Gastroesophageal sphincter (tissue), 3 donors: Measurements from ENCODE around the gene TMX3.

Source experiments
- EP300 ChIP-seq: sonication (generic); formaldehyde crosslinking; IDR thresholded peaks from one replicate; pipeline ENCODE4 v1.6.1; 2017; ENCODE audit warnings: antibody characterized with exemption, mild to moderate bottlenecking
- POLR2A ChIP-seq, 2 donors: fragments of 450-650 bp; IDR thresholded peaks; one replicate each; pipeline ENCODE4 v1.6.1; 2017; ENCODE audit warnings: antibody characterized with exemption in 2 of 2, mild to moderate bottlenecking in 2 of 2, moderate library complexity in 1 of 2
- POLR2AphosphoS5 ChIP-seq: sonication (generic); formaldehyde crosslinking; IDR thresholded peaks from one replicate; pipeline ENCODE4 v1.6.1; 2017; ENCODE audit warnings: antibody characterized with exemption
- TF ChIP-seq, protein P1 (sequence below), 4 experiments: fragments of 200-600 bp in 2 of 4; fragments of 450-650 bp in 2 of 4; sonication (generic) in 1 of 4; IDR thresholded peaks; one replicate each; pipeline ENCODE4 v1.5.1; 2017 to 2019; ENCODE audit warnings: antibody characterized with exemption in 4 of 4, mild to moderate bottlenecking in 2 of 4, moderate library complexity in 2 of 4

DNA sequence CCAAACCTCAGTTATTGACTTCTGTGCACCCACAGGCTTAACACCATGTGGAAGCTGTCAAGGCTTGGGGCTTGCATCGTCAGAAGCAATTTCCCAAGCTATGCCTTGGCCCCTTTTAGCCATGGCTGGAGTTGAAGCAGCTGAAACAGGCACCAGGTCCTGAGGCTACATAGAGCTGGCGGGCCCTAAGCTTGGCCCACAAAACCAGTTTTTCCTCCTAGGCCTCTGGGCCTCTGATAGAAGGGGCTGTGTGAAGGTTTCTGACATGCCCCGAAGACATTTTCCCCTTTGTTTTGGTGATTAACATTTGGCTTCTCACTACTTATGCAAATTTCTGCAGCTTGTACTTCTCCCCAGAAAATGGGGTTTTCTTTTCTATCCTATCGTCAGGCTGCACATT lies 9.1 kb upstream of the TMX3 start:
- TF ChIP-seq, protein P1, sequence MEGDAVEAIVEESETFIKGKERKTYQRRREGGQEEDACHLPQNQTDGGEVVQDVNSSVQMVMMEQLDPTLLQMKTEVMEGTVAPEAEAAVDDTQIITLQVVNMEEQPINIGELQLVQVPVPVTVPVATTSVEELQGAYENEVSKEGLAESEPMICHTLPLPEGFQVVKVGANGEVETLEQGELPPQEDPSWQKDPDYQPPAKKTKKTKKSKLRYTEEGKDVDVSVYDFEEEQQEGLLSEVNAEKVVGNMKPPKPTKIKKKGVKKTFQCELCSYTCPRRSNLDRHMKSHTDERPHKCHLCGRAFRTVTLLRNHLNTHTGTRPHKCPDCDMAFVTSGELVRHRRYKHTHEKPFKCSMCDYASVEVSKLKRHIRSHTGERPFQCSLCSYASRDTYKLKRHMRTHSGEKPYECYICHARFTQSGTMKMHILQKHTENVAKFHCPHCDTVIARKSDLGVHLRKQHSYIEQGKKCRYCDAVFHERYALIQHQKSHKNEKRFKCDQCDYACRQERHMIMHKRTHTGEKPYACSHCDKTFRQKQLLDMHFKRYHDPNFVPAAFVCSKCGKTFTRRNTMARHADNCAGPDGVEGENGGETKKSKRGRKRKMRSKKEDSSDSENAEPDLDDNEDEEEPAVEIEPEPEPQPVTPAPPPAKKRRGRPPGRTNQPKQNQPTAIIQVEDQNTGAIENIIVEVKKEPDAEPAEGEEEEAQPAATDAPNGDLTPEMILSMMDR (IDR thresholded peaks at IDR 0.05), result no peak
- no peak for TF ChIP-seq POLR2AphosphoS5
- TF ChIP-seq POLR2A (IDR thresholded peaks at IDR 0.05), result no peak
- TF ChIP-seq EP300, result no peak
